Thyroid gland (tissue), 4 donors: ENCODE data around the gene UBAP1L. TPM values are rescaled to one million over a fixed set of nuclear protein-coding genes. Genes with fewer than 3 reads are reported as not detected.

ENCODE experiments used
- DNase-seq, 2 donors: peaks; one replicate each; pipeline ENCODE4 v3.0.0-alpha.2; 2019
- H3K27ac ChIP-seq, 3 donors: fragments of 200-600 bp; sonication (generic); 1 replicate in 2 of 3; 2 replicates in 1 of 3; pipeline ENCODE4 v1.5.1; 2016 to 2019; ENCODE audit warnings: mild to moderate bottlenecking in 1 of 3, moderate library complexity in 1 of 3
- H3K27me3 ChIP-seq: fragments of 200-600 bp; sonication (generic); one replicate; pipeline ENCODE4 v1.5.1; 2019
- H3K36me3 ChIP-seq, 2 donors: fragments of 200-600 bp; sonication (generic); one replicate each; pipeline ENCODE4 v1.5.1; 2016 to 2019
- H3K4me1 ChIP-seq, 2 donors: fragments of 200-600 bp; sonication (generic); one replicate each; pipeline ENCODE4 v1.5.1; 2017 to 2019
- H3K4me3 ChIP-seq, 3 donors: fragments of 200-600 bp; sonication (generic); replicated peaks in 1 of 3; 1 replicate in 2 of 3; 2 replicates in 1 of 3; pipeline ENCODE4 v1.5.1; 2016; ENCODE audit warnings: mild to moderate bottlenecking in 1 of 3
- H3K9me3 ChIP-seq: fragments of 200-600 bp; sonication (generic); one replicate; pipeline ENCODE4 v1.5.1; 2017
- POLR2A ChIP-seq, 2 donors: fragments of 450-650 bp; IDR thresholded peaks; one replicate each; pipeline ENCODE4 v1.6.1; 2017; ENCODE audit warnings: antibody characterized with exemption in 2 of 2, mild to moderate bottlenecking in 2 of 2, moderate library complexity in 1 of 2
- WGBS, 2 donors: methylation state at CpG; one replicate each; pipeline ENCODE4 v1.1.5; 2017; 5-methylcytosine and 5-hydroxymethylcytosine counted together
- intact Hi-C: fragments of 100-400 bp; cut with DNase I; formaldehyde crosslinking; loops from one replicate; pipeline ENCODE4 v1.15.1; 2023
- total RNA-seq, 4 donors: library from RNA; depleted of rRNA; stranded (reverse); fragments of >200 nt; gene quantifications; one replicate each; pipeline ENCODE4 v1.2.3, GENCODE V29; 2016
- TF ChIP-seq, protein P1 (sequence below), 6 experiments: fragments of 200-600 bp in 3 of 6; fragments of 450-650 bp in 3 of 6; sonication (generic) in 3 of 6; IDR thresholded peaks; one replicate each; pipeline ENCODE4 v1.5.1; 2016 to 2019; ENCODE audit warnings: antibody characterized with exemption in 6 of 6, mild to moderate bottlenecking in 2 of 6, inconsistent platforms in 1 of 6, moderate library complexity in 1 of 6

UBAP1L gene
- total RNA-seq, 4 donors from 2014 or later = 8.1 to 12.6 (median 8.8) TPM

- WGBS, 2 donors = 65 to 73% methylated on average over 5 to 8 of the region's 8 CpGs
- no peaks in the 10 kb centered on the region for H3K36me3 ChIP-seq
- no peaks in the 10 kb centered on the region for H3K27me3 ChIP-seq
- peak; percentile 75 to 78 for DNase-seq
- intact Hi-C loops = no loop called here
- H3K4me3 ChIP-seq = no peak overlapping the region
- H3K27ac ChIP-seq = peak overlapping the region; percentile 84 to 97 (median 89)
- peaks cover 71 to 97% of the 10 kb centered on the region in 2 donors for H3K4me1 ChIP-seq
- peak in 1 of 2 donors; percentile 2 for TF ChIP-seq POLR2A (IDR thresholded peaks at IDR 0.05)
- TF ChIP-seq, protein P1, sequence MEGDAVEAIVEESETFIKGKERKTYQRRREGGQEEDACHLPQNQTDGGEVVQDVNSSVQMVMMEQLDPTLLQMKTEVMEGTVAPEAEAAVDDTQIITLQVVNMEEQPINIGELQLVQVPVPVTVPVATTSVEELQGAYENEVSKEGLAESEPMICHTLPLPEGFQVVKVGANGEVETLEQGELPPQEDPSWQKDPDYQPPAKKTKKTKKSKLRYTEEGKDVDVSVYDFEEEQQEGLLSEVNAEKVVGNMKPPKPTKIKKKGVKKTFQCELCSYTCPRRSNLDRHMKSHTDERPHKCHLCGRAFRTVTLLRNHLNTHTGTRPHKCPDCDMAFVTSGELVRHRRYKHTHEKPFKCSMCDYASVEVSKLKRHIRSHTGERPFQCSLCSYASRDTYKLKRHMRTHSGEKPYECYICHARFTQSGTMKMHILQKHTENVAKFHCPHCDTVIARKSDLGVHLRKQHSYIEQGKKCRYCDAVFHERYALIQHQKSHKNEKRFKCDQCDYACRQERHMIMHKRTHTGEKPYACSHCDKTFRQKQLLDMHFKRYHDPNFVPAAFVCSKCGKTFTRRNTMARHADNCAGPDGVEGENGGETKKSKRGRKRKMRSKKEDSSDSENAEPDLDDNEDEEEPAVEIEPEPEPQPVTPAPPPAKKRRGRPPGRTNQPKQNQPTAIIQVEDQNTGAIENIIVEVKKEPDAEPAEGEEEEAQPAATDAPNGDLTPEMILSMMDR (IDR thresholded peaks at IDR 0.05) = no peak
- no peaks in the 10 kb centered on the region for H3K9me3 ChIP-seq
Measured at GRCh38 chr15:65085207-65085753, 29.7 kb downstream of the UBAP1L start.

- DNase-seq = no peak
- no peaks in the 10 kb centered on the region for H3K27me3 ChIP-seq
- TF ChIP-seq, protein P1 (IDR thresholded peaks at IDR 0.05) = no peak
- TF ChIP-seq POLR2A (IDR thresholded peaks at IDR 0.05) = no peak
- peaks cover 67 to 91% of the 10 kb centered on the region in 2 donors for H3K4me1 ChIP-seq
- no peak overlapping the region for H3K4me3 ChIP-seq
- H3K36me3 ChIP-seq = no peaks in the 10 kb centered on the region
- intact Hi-C loops = no loop called here
- no peaks in the 10 kb centered on the region for H3K9me3 ChIP-seq
- peak overlapping the region; percentile 11 to 97 (median 84) for H3K27ac ChIP-seq
- 88% methylated on average over 7 of the region's 7 CpGs for WGBS, 2 donors
Measured at GRCh38 chr15:65084500-65085206, 30.3 kb downstream of the UBAP1L start.

- Histone ChIP-seq H3K4me1 (peaks cover 54 to 77% of the 10 kb centered on the region in 2 donors), H3K36me3 (no peaks in the 10 kb centered on the region), H3K27ac (peak overlapping the region in 1 of 3 donors; percentile 60), H3K27me3 (no peaks in the 10 kb centered on the region), H3K9me3 (no peaks in the 10 kb centered on the region), H3K4me3 (no peak overlapping the region)
- WGBS, 2 donors = 48 to 55% methylated on average over 7 of the region's 7 CpGs
- no peak for DNase-seq
- TF ChIP-seq, protein P1 (IDR thresholded peaks at IDR 0.05) = peak in 1 of 6 experiments; percentile 10
- TF ChIP-seq POLR2A (IDR thresholded peaks at IDR 0.05) = no peak
- intact Hi-C loops = no loop called here
Measured at GRCh38 chr15:65083262-65083701, 31.7 kb downstream of the UBAP1L start.

DNA sequence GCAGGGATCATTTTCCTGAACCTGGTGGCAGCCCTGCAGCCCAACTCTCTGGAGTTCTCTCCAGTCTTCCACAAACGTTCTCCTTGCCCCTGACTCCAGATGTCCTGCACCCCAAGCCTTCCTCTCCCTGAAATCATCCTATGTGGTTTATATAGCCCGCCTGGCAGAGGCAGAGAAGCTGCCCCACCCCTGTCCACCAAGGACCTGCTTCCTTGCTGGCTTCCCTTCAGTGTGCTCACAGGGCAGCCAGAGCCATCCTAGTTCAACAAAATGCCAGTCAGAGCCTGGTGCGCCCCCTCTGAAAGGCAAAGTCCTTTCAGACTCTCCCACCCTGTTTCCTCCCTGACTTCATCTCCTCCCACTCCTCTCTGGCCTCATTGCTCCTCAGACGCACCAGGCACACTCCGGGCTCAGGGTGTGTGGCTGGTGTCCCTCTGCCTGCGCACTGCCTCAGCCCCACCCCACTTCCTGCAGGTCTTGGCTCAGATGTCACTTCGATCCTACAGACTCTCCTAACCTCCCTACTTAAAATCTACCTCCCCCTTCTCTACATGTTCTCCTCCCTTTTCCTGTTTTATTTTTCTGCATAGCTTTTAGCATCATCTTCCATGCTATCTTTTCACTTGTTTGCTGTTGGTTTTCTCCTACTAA is 32.6 kb downstream of the UBAP1L start:
- no peaks in the 10 kb centered on the region for H3K9me3 ChIP-seq
- no peaks in the 10 kb centered on the region for H3K27me3 ChIP-seq
- H3K4me3 ChIP-seq = no peak overlapping the region
- peak in 1 of 2 donors; percentile 33 for DNase-seq
- intact Hi-C loops = no loop called here
- H3K36me3 ChIP-seq = no peaks in the 10 kb centered on the region
- TF ChIP-seq POLR2A (IDR thresholded peaks at IDR 0.05) = no peak
- TF ChIP-seq, protein P1 (IDR thresholded peaks at IDR 0.05) = no peak
- WGBS, 2 donors = 49 to 58% methylated on average over 7 of the region's 7 CpGs
- H3K4me1 ChIP-seq = peaks cover 45 to 77% of the 10 kb centered on the region in 2 donors
- H3K27ac ChIP-seq = peak overlapping the region in 2 of 3 donors; percentile 60 to 69
